Smooth muscle cell of the pulmonary artery (primary cell): ENCODE measurements around the gene FBXL17. TPM values are rescaled to one million over a fixed set of nuclear protein-coding genes. Genes with fewer than 3 reads are reported as not detected.

Source experiments
- total RNA-seq: library from RNA; depleted of rRNA; stranded (reverse); fragments of >200 nt; gene quantifications from 2 replicates; pipeline ENCODE4 v1.2.3, GENCODE V29; 2014

The FBXL17 gene
- total RNA-seq = 12.2 and 17.7 TPM in 2 replicates

DNA sequence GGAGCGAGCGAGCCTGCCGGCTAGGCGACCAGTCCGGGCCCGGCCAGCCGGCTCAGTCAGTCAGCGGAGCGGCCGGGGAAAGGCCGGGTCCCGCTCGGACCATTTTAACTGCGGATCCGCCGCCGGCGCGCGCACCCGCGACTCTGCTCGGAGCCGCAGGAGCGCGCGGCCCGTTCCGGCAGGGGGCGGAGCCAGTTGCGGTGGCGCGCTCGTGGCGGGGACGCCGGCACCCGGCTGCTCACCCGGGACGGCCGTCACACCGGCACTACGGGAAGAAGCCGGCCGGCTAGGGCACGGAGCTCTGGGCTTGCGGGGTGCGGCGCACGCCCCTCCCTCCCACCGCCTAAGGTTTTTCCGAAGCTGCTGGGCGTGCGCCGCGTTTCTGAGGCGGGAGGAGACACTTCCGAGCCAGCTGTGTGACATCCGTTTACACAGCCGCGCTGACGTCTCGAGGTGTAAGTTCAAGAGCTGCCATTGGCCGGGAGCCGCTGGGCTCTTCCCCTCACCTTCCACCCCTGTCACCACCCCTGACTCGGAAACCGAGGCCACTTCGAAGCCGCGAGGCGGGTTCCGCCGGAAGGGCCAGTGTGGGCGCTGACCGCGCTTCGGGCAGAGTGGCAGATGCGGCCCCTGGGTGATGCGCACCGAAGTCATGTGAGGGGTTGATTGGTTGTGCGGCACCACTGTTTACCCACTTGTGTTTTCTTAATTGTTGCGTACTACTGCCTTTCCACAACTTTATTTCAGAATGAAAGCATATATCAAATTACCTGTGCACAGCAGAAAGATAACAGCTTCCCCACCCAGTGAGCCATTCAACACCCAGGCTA, at the start of gene FBXL17:
Gene FBXL17 (minus strand): TSS at position 145 of the 830 bp plus-strand sequence.

